GM12892 (cell line): Measurements from ENCODE around the gene NEK6.

ENCODE experiments used
- POLR2A ChIP-seq: IDR thresholded peaks from 2 replicates; pipeline ENCODE4 v1.6.1; 2011; ENCODE audit warnings: low read depth, low read length, control low read depth
- POLR2AphosphoS5 ChIP-seq: IDR thresholded peaks from 2 replicates; pipeline ENCODE4 v1.6.1; 2011; ENCODE audit warnings: low read depth, low read length, control low read depth

DNA sequence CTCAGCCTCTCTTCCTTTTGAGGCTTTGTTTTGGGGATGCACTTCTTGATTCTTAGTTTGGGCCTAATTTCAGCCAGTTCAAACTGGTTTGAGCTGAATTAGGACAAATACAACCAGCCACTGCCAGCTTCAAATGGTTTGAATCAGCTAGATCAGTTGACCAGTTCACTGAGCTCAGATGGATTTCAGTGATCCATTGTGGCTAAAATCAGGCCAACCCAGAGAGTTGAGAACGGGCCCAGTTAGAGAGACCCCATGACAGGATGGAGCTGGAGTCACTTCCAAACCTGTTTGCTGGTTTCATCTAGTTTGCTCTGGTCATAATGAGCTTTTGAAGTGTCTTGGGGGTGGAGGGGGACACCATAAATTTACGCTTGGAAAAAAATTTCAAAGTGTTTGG, 48.0 kb upstream of the NEK6 start:
- TF ChIP-seq POLR2A (no peak), POLR2AphosphoS5 (no peak)
